SK-N-SH (cell line): ENCODE results near the gene ASCL3. TPM values are rescaled to one million over a fixed set of nuclear protein-coding genes. Genes with fewer than 3 reads are reported as not detected.

Source experiments
- CTCF ChIA-PET: fragments of 300-600, 350-600 bp; formaldehyde crosslinking; extraction: SDS; loops from one replicate; lab custom pipeline; 2021; lab: Yijun Ruan, JAX
- POLR2A ChIA-PET: fragments of 350-600 bp; sonication (Branson Sonifier 250); formaldehyde crosslinking; extraction: SDS; loops from one replicate; lab custom pipeline; 2020; ENCODE audit warnings: antibody characterized with exemption, inconsistent platforms; lab: Yijun Ruan, JAX
- DNase-seq: peaks from one replicate; pipeline ENCODE4 v3.0.0; 2012
- H2AFZ ChIP-seq: fragments of 200-600 bp; sonication (generic); 2 replicates; pipeline ENCODE4 v1.8.1; 2016; ENCODE audit warnings: antibody characterized with exemption, mild to moderate bottlenecking, low read depth
- H3F3A ChIP-seq: fragments of 200-600 bp; sonication (generic); replicated peaks from 2 replicates; pipeline ENCODE3; 2016; ENCODE audit warnings: antibody characterized with exemption, mild to moderate bottlenecking; ENCODE audit not compliant: insufficient read depth
- H3K27ac ChIP-seq, 2 experiments: fragments of 200-500 bp in 1 of 2; fragments of 200-600 bp in 1 of 2; sonication (Bioruptor generic) in 1 of 2; sonication (generic), shearing (Covaris generic) in 1 of 2; 2 replicates each; pipeline versions ENCODE4 v1.5.1 to v1.6.1; 2014 to 2016; ENCODE audit warnings: low read depth in 2 of 2, inconsistent platforms in 1 of 2, low read length in 1 of 2, mild to moderate bottlenecking in 1 of 2, mixed read lengths in 1 of 2
- H3K27me3 ChIP-seq: fragments of 200-600 bp; sonication (generic), shearing (Covaris generic); 2 replicates; pipeline ENCODE4 v1.6.1; 2016; ENCODE audit warnings: mixed run types; ENCODE audit not compliant: insufficient read depth
- H3K36me3 ChIP-seq, 2 experiments: fragments of 200-500 bp in 1 of 2; fragments of 200-600 bp in 1 of 2; sonication (Bioruptor generic) in 1 of 2; sonication (generic) in 1 of 2; replicated peaks in 1 of 2; 2 replicates each; pipeline versions ENCODE3 to v1.5.1; 2014 to 2016; ENCODE audit warnings: low read length in 1 of 2, mild to moderate bottlenecking in 1 of 2; ENCODE audit not compliant: insufficient read depth in 2 of 2, control insufficient read depth in 1 of 2
- H3K4me1 ChIP-seq, 2 experiments: fragments of 200-500 bp in 1 of 2; fragments of 200-600 bp in 1 of 2; sonication (Bioruptor generic) in 1 of 2; sonication (generic), shearing (Covaris generic) in 1 of 2; 2 replicates each; pipeline versions ENCODE4 v1.5.1 to v1.6.1; 2014 to 2016; ENCODE audit warnings: low read depth in 1 of 2, low read length in 1 of 2, mixed run types in 1 of 2; ENCODE audit not compliant: insufficient read depth in 2 of 2, control insufficient read depth in 1 of 2
- H3K4me2 ChIP-seq: fragments of 200-600 bp; sonication (generic), shearing (Covaris generic); 2 replicates; pipeline ENCODE4 v1.6.1; 2017; ENCODE audit warnings: mixed run types
- H3K4me3 ChIP-seq, 2 experiments: fragments of 200-500 bp in 1 of 2; fragments of 200-600 bp in 1 of 2; sonication (Bioruptor generic) in 1 of 2; sonication (generic), shearing (Covaris generic) in 1 of 2; 2 replicates each; pipeline versions ENCODE4 v1.5.1 to v1.8.1; 2014 to 2016; ENCODE audit warnings: low read depth in 2 of 2, inconsistent platforms in 1 of 2, low read length in 1 of 2, mild to moderate bottlenecking in 1 of 2, mixed read lengths in 1 of 2, moderate library complexity in 1 of 2
- H3K79me2 ChIP-seq: fragments of 200-600 bp; sonication (generic); 2 replicates; pipeline ENCODE4 v1.8.1; 2017; ENCODE audit warnings: mild to moderate bottlenecking; ENCODE audit not compliant: insufficient read depth
- H3K9ac ChIP-seq: fragments of 200-600 bp; sonication (generic); 2 replicates; pipeline ENCODE4 v1.6.1; 2017; ENCODE audit warnings: mixed run types
- H3K9me2 ChIP-seq: fragments of 200-600 bp; sonication (generic); 2 replicates; pipeline ENCODE4 v1.6.1; 2017; ENCODE audit warnings: mixed run types
- H3K9me3 ChIP-seq: fragments of 200-600 bp; sonication (generic); 2 replicates; pipeline ENCODE4 v1.6.1; 2017; ENCODE audit warnings: mixed run types, mild to moderate bottlenecking, moderate library complexity
- H4K20me1 ChIP-seq: fragments of 200-600 bp; sonication (generic); 2 replicates; pipeline ENCODE4 v1.6.1; 2017; ENCODE audit warnings: mild to moderate bottlenecking, mixed run types; ENCODE audit not compliant: insufficient read depth
- CHD2 ChIP-seq: fragments of 150-350 bp; IDR thresholded peaks from 2 replicates; pipeline ENCODE4 v1.6.1; 2018; ENCODE audit warnings: low read length; ENCODE audit not compliant: partially characterized antibody
- ELF1 ChIP-seq: IDR thresholded peaks from 2 replicates; pipeline ENCODE4 v1.4.0; 2012
- EP300 ChIP-seq, 2 experiments: IDR thresholded peaks; 2 replicates each; pipeline versions ENCODE4 v1.4.0 to v1.6.1; 2012; ENCODE audit warnings: borderline replicate concordance in 1 of 2, low read depth in 1 of 2, low read length in 1 of 2
- EZH2phosphoT487 ChIP-seq: fragments of 200-600 bp; sonication (generic); IDR thresholded peaks from 2 replicates; pipeline ENCODE4 v1.6.1; 2017; ENCODE audit warnings: low read depth, mixed run types, mild to moderate bottlenecking, antibody characterized with exemption, moderate library complexity, borderline replicate concordance
- FOSL2 ChIP-seq: IDR thresholded peaks from 2 replicates; pipeline ENCODE4 v1.4.0; 2012; ENCODE audit warnings: low read depth, mild to moderate bottlenecking, moderate library complexity, borderline replicate concordance
- FOXJ3 ChIP-seq: sonication (generic); formaldehyde crosslinking; IDR thresholded peaks from 2 replicates; pipeline ENCODE4 v1.5.1; 2020; ENCODE audit warnings: mild to moderate bottlenecking, missing genetic modification reagents
- FOXM1 ChIP-seq: IDR thresholded peaks from 2 replicates; pipeline ENCODE4 v1.4.0; 2012; ENCODE audit warnings: low read depth, mild to moderate bottlenecking
- GABPA ChIP-seq: IDR thresholded peaks from 2 replicates; pipeline ENCODE4 v1.4.0; 2012; ENCODE audit warnings: low read depth, mild to moderate bottlenecking
- JUND ChIP-seq: IDR thresholded peaks from 2 replicates; pipeline ENCODE4 v1.4.0; 2012
- MXI1 ChIP-seq: IDR thresholded peaks from 2 replicates; pipeline ENCODE4 v1.6.1; 2012; ENCODE audit warnings: mild to moderate bottlenecking, low read depth, low read length, improper control_type of control experiment
- NFIC ChIP-seq: IDR thresholded peaks from 2 replicates; pipeline ENCODE4 v1.4.0; 2012; ENCODE audit warnings: borderline replicate concordance
- NRF1 ChIP-seq: IDR thresholded peaks from 2 replicates; pipeline ENCODE4 v1.6.1; 2012; ENCODE audit warnings: low read depth, mild to moderate bottlenecking, low read length
- POLR2AphosphoS5 ChIP-seq: IDR thresholded peaks from 2 replicates; pipeline ENCODE4 v1.6.1; 2012; ENCODE audit warnings: low read depth, low read length
- RAD21 ChIP-seq: IDR thresholded peaks from 2 replicates; pipeline ENCODE4 v1.6.1; 2012; ENCODE audit warnings: mild to moderate bottlenecking, low read length
- RCOR1 ChIP-seq: fragments of 150-350 bp; IDR thresholded peaks from 2 replicates; pipeline ENCODE4 v1.6.1; 2017; ENCODE audit warnings: antibody characterized with exemption, low read length
- RXRA ChIP-seq: IDR thresholded peaks from 2 replicates; pipeline ENCODE4 v1.4.0; 2012; ENCODE audit warnings: low read depth, mild to moderate bottlenecking, borderline replicate concordance
- SIN3A ChIP-seq: IDR thresholded peaks from 2 replicates; pipeline ENCODE4 v1.6.1; 2012; ENCODE audit warnings: low read depth, mild to moderate bottlenecking, low read length, moderate library complexity, borderline replicate concordance
- SMC3 ChIP-seq: IDR thresholded peaks from 2 replicates; pipeline ENCODE4 v1.6.1; 2012; ENCODE audit warnings: low read depth, low read length, improper control_type of control experiment
- TAF1 ChIP-seq: IDR thresholded peaks from 2 replicates; pipeline ENCODE4 v1.6.1; 2012; ENCODE audit warnings: low read depth, mild to moderate bottlenecking, low read length, moderate library complexity, borderline replicate concordance
- TCF12 ChIP-seq: IDR thresholded peaks from 2 replicates; pipeline ENCODE4 v1.4.0; 2012
- TEAD4 ChIP-seq: IDR thresholded peaks from 2 replicates; pipeline ENCODE4 v1.4.0; 2012; ENCODE audit warnings: mild to moderate bottlenecking, borderline replicate concordance; ENCODE audit not compliant: insufficient read depth
- YY1 ChIP-seq: IDR thresholded peaks from 2 replicates; pipeline ENCODE4 v1.4.0; 2012; ENCODE audit warnings: low read depth, mild to moderate bottlenecking
- WGBS: methylation state at CpG from one replicate; pipeline ENCODE4 v1.1.6; 2017; ENCODE audit warnings: low lambda C conversion rate; 5-methylcytosine and 5-hydroxymethylcytosine counted together
- polyA plus RNA-seq, 3 experiments: library from polyadenylated mRNA; depleted of rRNA; stranded (reverse); fragments of >200 nt; gene quantifications; 2 replicates each; pipeline ENCODE4 v1.2.3, GENCODE V29; 2012
- TF ChIP-seq, protein P1 (sequence below): IDR thresholded peaks from 2 replicates; pipeline ENCODE4 v1.4.0; 2012; ENCODE audit warnings: low read depth
- TF ChIP-seq, protein P2 (sequence below): IDR thresholded peaks from 2 replicates; pipeline ENCODE4; 2012
- TF ChIP-seq, protein P3 (sequence below): fragments of 150-350 bp; IDR thresholded peaks from 2 replicates; pipeline ENCODE4 v1.6.1; 2016; ENCODE audit warnings: mild to moderate bottlenecking, low read depth, low read length
- TF ChIP-seq, protein P4 (sequence below): IDR thresholded peaks from 2 replicates; pipeline ENCODE4 v1.4.0; 2012; ENCODE audit warnings: low read depth, borderline replicate concordance

The ASCL3 gene
- polyA plus RNA-seq, 1 of the 3 experiments (the other 2 are of a cell fraction): not detected

DNA sequence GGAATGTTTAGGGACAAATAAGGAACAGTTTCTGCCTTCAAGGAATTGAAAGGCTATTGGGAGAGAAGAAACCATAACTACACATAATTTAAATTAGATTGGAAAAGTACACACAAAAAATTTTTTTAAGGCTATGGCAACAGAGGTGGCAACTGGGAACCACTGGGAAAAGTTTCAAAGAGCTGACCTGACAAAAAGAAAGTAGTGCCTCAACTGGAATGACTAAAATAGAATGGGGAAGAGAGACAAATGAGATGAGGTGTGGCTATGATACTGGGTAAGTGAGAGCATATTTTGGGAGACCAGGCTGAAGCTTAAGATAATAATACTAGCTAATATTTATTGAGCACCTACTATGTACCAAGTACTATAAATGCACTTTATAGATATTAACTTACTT lies 34.7 kb downstream of the ASCL3 start:
- ChIA-PET POLR2A (no interaction called here), CTCF (no interaction called here)
- Histone ChIP-seq H3K9ac (no peak overlapping the region), H3K36me3 (no peaks in the 10 kb centered on the region), H3F3A (peaks cover 37% of the 10 kb centered on the region), H3K9me2 (no peaks in the 10 kb centered on the region), H3K9me3 (no peaks in the 10 kb centered on the region), H3K4me1 (peaks cover 8 to 21% of the 10 kb centered on the region in 2 experiments; a peak in 3 of 4 replicates), H3K4me2 (no peak overlapping the region), H4K20me1 (no peaks in the 10 kb centered on the region), H3K4me3 (no peak overlapping the region), H2AFZ (no peak overlapping the region), H3K79me2 (peaks cover 19% of the 10 kb centered on the region), H3K27ac (peak overlapping the region in 1 of 2 experiments; percentile 95; a peak in 1 of 4 replicates), H3K27me3 (no peaks in the 10 kb centered on the region)
- TF ChIP-seq ELF1: no peak
- TF ChIP-seq EP300 (IDR thresholded peaks at IDR 0.05; ENCODE audit: borderline replicate concordance in 1 of 2, low read depth in 1 of 2, low read length in 1 of 2): no peak
- TF ChIP-seq GABPA: no peak
- TF ChIP-seq POLR2AphosphoS5: no peak
- TF ChIP-seq, protein P1, sequence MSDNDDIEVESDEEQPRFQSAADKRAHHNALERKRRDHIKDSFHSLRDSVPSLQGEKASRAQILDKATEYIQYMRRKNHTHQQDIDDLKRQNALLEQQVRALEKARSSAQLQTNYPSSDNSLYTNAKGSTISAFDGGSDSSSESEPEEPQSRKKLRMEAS: no peak
- TF ChIP-seq FOSL2: no peak
- no peak for TF ChIP-seq CHD2
- TF ChIP-seq TEAD4: no peak
- no peak for TF ChIP-seq RXRA
- no peak for TF ChIP-seq FOXM1
- no peak for TF ChIP-seq YY1
- TF ChIP-seq JUND: no peak
- no peak for TF ChIP-seq TAF1
- TF ChIP-seq MXI1: no peak
- TF ChIP-seq, protein P2, sequence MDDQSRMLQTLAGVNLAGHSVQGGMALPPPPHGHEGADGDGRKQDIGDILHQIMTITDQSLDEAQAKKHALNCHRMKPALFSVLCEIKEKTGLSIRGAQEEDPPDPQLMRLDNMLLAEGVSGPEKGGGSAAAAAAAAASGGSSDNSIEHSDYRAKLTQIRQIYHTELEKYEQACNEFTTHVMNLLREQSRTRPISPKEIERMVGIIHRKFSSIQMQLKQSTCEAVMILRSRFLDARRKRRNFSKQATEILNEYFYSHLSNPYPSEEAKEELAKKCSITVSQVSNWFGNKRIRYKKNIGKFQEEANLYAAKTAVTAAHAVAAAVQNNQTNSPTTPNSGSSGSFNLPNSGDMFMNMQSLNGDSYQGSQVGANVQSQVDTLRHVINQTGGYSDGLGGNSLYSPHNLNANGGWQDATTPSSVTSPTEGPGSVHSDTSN: no peak
- no peak for TF ChIP-seq RAD21
- TF ChIP-seq TCF12: no peak
- DNase-seq: no peak

DNA sequence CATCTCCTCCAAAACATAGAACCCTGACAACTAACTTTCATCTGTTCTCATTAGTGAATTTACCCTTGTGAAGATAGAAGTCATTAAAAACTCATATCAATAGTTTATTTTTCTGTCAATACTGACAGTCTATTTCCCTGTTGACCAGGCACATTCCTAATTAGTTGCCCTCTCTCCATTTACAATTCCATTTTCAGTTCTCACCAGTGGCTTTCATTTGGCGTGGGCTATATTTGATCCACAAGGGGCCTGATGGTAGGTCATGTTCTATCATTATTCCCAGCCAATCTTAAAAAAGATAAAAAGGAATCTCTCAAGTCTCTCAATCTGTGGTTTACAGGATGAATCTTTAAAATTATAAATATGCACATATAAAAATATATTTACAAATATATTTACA lies 35.7 kb downstream of the ASCL3 start:
- no peaks in the 10 kb centered on the region for H3K9me2 ChIP-seq
- H3K27ac ChIP-seq: peak overlapping the region in 1 of 2 experiments; percentile 95; a peak in 2 of 4 replicates
- H3K4me1 ChIP-seq: peaks cover 5 to 21% of the 10 kb centered on the region in 2 experiments; a peak in 3 of 4 replicates
- CTCF ChIA-PET: no interaction called here
- H3K27me3 ChIP-seq: no peaks in the 10 kb centered on the region
- POLR2A ChIA-PET: interaction anchor here (0.6 kb wide), 1 partner anchor 36 kb away, joined by 3 read pairs; no protein-coding TSS in a partner anchor
- no peaks in the 10 kb centered on the region for H4K20me1 ChIP-seq
- no peaks in the 10 kb centered on the region for H3K9me3 ChIP-seq
- peak overlapping the region; percentile 48; the same call in 1 of the 2 replicates for H2AFZ ChIP-seq
- H3F3A ChIP-seq: peaks cover 37% of the 10 kb centered on the region
- DNase-seq: no peak
- peaks cover 9% of the 10 kb centered on the region; the same call in 1 of the 2 replicates for H3K79me2 ChIP-seq
- no peaks in the 10 kb centered on the region for H3K36me3 ChIP-seq
- H3K9ac ChIP-seq: no peak overlapping the region; the same call in 1 of the 2 replicates
- no peak overlapping the region for H3K4me3 ChIP-seq
- H3K4me2 ChIP-seq: peak overlapping the region; percentile 56; the same call in 1 of the 2 replicates
- WGBS: 97% methylated on average over 1 of the region's 1 CpG
- TF ChIP-seq NFIC (no peak), GABPA (no peak), POLR2AphosphoS5 (no peak), FOSL2 (no peak), EZH2phosphoT487 (no peak), TEAD4 (no peak), SIN3A (no peak), RCOR1 (no peak), SMC3 (no peak), MXI1 (no peak), NRF1 (no peak), TAF1 (no peak), FOXJ3 (no peak)
- TF ChIP-seq, protein P3, sequence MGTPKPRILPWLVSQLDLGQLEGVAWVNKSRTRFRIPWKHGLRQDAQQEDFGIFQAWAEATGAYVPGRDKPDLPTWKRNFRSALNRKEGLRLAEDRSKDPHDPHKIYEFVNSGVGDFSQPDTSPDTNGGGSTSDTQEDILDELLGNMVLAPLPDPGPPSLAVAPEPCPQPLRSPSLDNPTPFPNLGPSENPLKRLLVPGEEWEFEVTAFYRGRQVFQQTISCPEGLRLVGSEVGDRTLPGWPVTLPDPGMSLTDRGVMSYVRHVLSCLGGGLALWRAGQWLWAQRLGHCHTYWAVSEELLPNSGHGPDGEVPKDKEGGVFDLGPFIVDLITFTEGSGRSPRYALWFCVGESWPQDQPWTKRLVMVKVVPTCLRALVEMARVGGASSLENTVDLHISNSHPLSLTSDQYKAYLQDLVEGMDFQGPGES: no peak
- TF ChIP-seq, protein P4, sequence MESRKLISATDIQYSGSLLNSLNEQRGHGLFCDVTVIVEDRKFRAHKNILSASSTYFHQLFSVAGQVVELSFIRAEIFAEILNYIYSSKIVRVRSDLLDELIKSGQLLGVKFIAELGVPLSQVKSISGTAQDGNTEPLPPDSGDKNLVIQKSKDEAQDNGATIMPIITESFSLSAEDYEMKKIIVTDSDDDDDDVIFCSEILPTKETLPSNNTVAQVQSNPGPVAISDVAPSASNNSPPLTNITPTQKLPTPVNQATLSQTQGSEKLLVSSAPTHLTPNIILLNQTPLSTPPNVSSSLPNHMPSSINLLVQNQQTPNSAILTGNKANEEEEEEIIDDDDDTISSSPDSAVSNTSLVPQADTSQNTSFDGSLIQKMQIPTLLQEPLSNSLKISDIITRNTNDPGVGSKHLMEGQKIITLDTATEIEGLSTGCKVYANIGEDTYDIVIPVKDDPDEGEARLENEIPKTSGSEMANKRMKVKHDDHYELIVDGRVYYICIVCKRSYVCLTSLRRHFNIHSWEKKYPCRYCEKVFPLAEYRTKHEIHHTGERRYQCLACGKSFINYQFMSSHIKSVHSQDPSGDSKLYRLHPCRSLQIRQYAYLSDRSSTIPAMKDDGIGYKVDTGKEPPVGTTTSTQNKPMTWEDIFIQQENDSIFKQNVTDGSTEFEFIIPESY: no peak
- TF ChIP-seq, protein P1: no peak
